GM12892 (cell line): Measurements from ENCODE around the gene PDE3A.

Source experiments
- POLR2A ChIP-seq: IDR thresholded peaks from 2 replicates; pipeline ENCODE4 v1.6.1; 2011; ENCODE audit warnings: low read depth, low read length, control low read depth
- POLR2AphosphoS5 ChIP-seq: IDR thresholded peaks from 2 replicates; pipeline ENCODE4 v1.6.1; 2011; ENCODE audit warnings: low read depth, low read length, control low read depth
- TAF1 ChIP-seq: IDR thresholded peaks from 2 replicates; pipeline ENCODE4 v1.6.1; 2011; ENCODE audit warnings: low read depth, mild to moderate bottlenecking, control low read depth, low read length, borderline replicate concordance

- TF ChIP-seq POLR2A (no peak), TAF1 (no peak), POLR2AphosphoS5 (no peak)
Observed at GRCh38 chr12:20631711-20632110, 263.4 kb downstream of the PDE3A start.
